HG03135 (cell line): Measurements from ENCODE around the gene SCN5A.

ENCODE experiments used
- ATAC-seq: cut with Tn5 transposase; IDR thresholded peaks from one replicate; pipeline ENCODE4 v1.9.1; 2021; ENCODE audit warnings: mild to moderate bottlenecking, moderate library complexity; ENCODE audit not compliant: unreplicated experiment

Gene SCN5A

GRCh38 chr3:38648024-38648658 is 1.3 kb downstream of the SCN5A start:
- no peak for ATAC-seq

- ATAC-seq = no peak
These were observed 2.1 kb downstream of the SCN5A start for GRCh38 chr3:38647217-38647970.

GRCh38 chr3:38646630-38647029 is 2.9 kb downstream of the SCN5A start:
- no peak for ATAC-seq

DNA sequence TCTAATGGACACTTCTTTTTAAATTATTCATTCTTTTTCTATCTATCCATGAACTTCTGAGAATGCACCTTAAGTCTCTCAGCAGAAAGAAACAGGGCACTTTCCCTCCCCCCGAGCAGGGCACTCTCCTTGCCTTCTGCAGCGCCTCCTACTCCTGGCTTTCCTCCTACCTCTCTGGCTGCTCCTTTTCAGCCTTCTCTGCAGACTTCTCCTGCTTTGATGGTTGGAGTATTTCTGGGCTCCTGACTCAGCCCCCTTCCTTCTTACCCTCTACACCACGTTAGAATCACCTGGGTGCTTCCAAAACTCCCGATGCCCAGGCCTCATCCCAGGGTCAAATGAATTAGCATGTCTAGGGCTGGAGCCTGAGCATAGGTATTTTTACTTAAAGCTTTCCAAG is 3.4 kb downstream of the SCN5A start:
- ATAC-seq = no peak

- ATAC-seq = no peak
These were observed 3.9 kb downstream of the SCN5A start for GRCh38 chr3:38645601-38646000.

DNA sequence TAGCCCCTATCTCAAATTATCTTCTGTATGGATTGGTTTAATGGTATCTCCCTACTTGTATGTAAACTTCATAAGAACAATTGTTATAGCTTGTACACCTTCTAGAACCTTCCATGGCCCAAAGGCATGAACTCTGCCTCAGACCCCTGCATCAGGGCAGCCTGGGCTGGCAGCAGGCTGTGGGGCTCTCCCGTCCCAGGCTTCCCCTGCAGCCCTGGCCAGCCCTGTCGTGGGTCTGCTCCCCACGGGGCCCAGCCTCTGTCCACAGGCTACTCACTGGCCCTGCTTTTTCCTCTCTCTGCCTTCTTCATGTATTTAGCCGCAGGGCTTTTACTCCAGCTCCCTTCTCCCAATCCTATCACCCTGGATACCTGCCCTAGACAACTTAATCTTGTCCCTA is 4.4 kb downstream of the SCN5A start:
- no peak for ATAC-seq

DNA sequence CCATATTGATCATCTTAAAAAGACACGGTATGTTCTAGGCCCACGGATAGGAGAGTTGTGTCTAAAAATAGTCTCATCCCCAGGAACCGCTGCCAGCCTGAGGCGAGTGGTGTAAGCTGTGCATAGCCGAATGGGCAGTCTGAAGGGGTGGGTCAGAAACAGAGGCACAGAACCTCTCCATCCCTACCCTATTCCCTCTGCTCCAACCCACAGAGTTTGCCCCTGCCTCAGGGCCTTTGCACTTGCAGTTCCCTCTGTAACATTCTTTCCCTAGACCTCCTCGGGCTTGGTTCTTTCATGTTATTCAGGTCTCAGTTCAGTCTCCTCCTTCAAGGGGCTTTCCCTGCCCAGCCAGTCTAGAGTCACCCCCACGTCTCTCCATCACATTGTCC is 4.8 kb downstream of the SCN5A start:
- ATAC-seq = no peak

DNA sequence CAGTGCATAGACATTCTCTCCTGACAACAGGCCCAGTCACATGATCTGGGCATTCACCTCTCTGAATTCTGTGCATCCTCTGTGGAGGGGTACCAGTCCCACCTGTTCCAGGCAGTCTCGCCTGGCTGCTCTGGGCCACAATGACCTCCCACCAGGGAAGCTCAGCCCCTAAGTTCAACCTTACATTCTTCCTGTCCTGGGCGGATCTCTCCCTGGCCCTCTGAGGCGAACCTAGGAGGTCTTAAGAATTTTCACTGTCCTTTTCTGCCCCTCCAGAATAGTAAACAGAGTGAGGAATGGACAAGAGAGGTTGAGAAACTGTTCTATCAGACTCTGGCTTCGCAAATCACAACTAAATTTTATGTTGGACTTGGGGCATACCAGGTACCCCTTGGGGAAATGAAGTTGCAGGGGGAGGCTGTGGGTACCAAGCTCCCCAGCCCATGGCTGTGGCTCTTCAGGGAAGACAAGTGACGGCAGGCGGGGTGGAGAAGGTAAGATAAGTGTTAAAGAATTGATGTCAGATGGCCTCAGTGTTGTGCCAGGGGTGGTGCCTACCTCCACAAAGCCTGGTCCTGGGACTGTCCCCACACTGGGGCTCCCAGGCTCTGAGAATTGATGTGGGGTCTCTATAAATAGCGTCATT is 5.3 kb downstream of the SCN5A start:
- ATAC-seq = no peak

GRCh38 chr3:38643592-38643991 is 5.9 kb downstream of the SCN5A start:
- no peak for ATAC-seq

GRCh38 chr3:38643090-38643489 is 6.4 kb downstream of the SCN5A start:
- no peak for ATAC-seq

DNA sequence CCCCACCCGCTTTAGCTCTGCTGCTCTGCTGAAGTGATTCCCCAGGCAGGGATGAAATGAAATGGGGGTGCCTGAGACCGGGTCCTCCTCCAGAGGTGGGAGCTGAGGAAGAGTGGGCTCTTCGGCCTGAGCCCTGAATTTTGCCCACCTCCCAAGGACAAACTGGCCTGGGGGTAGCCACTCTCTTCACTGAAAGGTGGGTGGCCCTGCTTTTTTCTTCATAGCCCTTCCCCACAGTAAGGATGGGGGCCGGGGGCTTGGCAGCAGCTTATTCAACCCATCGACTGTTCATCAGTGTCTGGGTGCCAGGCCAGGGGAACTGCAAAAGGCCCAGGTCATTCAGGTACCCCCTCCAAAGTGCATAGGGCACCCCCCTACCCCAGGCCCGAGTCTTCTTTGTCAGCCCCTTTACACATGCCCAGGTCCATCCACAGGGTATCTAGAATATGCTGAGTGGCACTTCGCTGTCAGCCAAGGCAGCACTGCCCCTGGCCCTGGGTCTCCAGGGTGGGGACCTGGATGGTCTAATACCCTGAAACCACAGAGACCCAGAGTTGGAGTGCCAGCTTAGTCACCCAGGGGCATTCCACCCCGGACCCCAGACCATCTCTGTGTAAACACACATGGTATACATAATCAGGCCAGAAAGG is 7.9 kb downstream of the SCN5A start:
- no peak for ATAC-seq

GRCh38 chr3:38640661-38641452 is 8.6 kb downstream of the SCN5A start:
- no peak for ATAC-seq

DNA sequence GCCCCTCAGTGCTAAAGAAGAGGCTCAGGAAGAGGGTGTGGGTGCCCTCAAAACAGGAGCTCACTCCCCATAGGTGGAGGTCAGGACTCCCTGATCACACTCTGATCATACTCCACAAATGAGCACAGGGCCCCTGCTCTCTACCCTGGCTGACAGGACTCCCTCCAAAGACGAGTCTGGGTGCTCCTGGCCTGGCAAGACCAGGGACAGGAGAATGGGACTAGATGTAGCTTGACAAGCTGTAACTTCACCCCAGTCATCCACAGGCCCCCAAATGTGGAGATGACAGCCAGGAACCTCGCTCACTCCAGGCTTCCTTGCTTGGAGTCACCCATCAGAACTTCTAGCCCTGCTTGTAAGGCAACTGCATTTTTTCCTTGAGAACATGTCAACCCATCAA is 11.1 kb downstream of the SCN5A start:
- ATAC-seq = no peak

- no peak for ATAC-seq
These were observed 11.6 kb downstream of the SCN5A start for GRCh38 chr3:38637906-38638305.

- no peak for ATAC-seq
These were observed 12.6 kb downstream of the SCN5A start for GRCh38 chr3:38636881-38637280.

DNA sequence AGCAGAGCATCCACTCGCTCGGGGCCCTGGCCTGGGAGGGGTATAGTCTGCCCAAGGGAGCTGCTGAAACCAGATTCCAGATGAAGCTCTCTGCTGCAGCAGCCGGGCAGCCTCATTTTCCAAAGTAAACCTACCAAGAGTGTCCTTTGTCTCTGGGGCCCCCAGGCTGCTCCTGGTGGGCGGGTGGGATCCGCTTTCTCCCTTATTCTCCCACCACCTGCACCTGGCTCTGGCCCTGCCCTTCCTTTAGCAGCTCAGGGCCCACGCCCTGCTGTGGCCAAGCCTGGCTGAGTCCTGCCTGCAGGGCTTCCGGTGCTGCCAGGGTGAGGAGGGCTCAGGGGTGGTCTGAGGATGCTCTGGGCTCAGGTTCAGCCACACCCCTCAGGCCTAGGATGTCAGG is 13.0 kb downstream of the SCN5A start:
- no peak for ATAC-seq

DNA sequence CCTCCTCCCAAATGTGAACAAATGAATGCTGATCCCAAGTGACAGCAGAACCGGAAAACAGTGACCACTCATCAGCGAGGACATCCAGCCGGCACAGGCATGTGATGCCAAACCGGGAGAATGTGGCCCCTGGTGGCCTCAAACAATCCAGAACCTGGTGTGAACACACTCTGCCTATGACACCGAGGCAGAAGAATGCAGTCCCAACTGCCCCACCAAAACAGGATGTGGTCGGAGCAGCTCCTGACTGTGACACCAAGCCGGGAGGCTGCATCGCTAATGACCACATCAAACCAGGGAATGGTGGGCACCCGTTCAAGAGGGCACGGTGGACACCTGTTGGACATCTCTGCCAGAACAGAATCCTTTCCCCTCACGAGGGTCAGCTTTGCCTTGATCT is 15.4 kb downstream of the SCN5A start:
- no peak for ATAC-seq

DNA sequence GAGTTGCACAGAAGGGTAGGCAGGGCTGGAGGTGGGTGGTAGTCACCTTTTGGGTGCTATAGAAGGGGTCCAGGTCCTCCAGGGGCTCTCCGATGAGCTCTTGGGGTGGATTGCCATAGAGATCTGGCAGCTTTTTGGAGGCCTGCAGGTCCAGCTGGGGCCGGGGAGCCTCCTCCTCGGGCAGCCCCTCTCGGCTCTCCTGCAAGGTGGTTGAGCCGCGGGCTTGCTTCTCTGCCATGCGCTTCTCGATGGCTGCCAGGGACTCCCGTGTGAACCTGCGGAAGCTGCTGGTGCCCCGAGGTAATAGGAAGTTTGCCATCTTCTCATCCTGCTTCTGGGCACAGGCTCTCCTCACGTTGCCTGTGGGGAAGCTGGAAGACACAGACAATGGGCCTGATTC is 16.5 kb downstream of the SCN5A start:
- no peak for ATAC-seq

GRCh38 chr3:38630606-38631005 is 18.9 kb downstream of the SCN5A start:
- no peak for ATAC-seq

DNA sequence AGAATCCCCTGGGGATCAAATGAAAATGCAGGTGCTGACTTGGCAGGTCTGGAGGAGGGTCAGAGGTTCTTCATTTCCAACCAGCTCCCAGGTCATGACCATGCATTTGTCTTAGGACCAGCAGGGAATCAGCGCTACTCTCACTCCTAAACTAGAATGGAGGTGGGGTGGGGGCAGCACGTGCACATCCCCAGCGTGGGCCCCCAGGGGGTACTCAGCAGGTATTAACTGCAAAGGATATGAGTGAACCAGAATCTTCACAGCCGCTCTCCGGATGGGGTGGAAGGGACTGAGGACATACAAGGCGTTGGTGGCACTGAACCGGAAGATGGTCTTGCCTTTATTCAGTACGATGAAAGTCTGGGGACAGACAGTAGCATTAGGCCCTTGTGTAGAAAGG is 19.4 kb downstream of the SCN5A start:
- no peak for ATAC-seq

- ATAC-seq = no peak
These were observed 20.7 kb downstream of the SCN5A start for GRCh38 chr3:38628835-38629234.
